Measurements from ENCODE around the gene SWI5.

DNA sequence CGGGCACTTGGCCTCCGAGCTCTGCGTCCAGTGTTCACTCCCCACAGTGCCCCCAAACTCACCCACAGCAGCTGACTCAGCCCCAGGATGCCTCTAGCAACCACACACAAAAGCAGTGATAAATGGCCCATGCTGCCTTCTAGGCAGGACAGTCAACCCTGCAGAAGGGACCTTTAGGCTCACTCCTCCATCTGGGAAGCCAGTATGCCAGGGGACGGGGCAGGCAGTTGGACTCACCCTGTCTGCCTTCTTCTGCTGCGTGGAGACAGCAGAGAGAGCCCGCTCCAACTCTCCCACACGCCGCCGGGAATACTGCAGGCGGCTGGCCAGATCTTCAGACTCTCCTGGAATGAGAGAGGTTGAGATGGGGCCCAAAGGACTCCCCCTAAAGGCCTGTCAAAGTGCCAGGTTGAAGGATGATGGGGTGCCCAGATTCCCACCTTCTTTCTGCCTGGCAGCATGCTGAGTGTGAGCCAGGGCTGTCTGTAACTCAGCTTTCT lies 10.7 kb upstream of the SWI5 start:
- TF ChIP-seq POLR2A (IDR thresholded peaks at IDR 0.05; ENCODE audit: low read depth, low read length) (no peak), POLR2AphosphoS5 (IDR thresholded peaks at IDR 0.05; ENCODE audit: low read depth, low read length) (no peak), TAF1 (IDR thresholded peaks at IDR 0.05; ENCODE audit: borderline replicate concordance, low read depth, low read length) (no peak)
